DMS53 (cell line): ENCODE data around the gene RLN2.
"Not testable (repeated sequence)": the region's sequence is repeated elsewhere in the genome, so short reads cannot be mapped to it uniquely, and the experiment has no call there.

Experiments used
- DNase-seq: peaks from one replicate; lab custom pipeline; 2025; lab: John Stamatoyannopoulos, UW

RLN2 gene

GRCh38 chr9:5303840-5304795, at the start of gene RLN2:
TSS of gene RLN2 (minus strand) at chr9:5304716. CDS start at chr9:5304580, 136 bp downstream.
- peak; percentile 58 for DNase-seq

GRCh38 chr9:5354184-5354583, 49.7 kb upstream of the RLN2 start:
- DNase-seq: no peak

GRCh38 chr9:5352637-5353248, 48.2 kb upstream of the RLN2 start:
- no peak for DNase-seq

GRCh38 chr9:5338992-5339981, 34.8 kb upstream of the RLN2 start, which contains the start of gene RLN1:
TSS of gene RLN1 (minus strand) at chr9:5339876. CDS start at chr9:5339746, 130 bp downstream.
- peak; percentile 58 for DNase-seq

GRCh38 chr9:5336688-5337087, 32.2 kb upstream of the RLN2 start:
- no peak for DNase-seq

GRCh38 chr9:5331276-5331675, 26.8 kb upstream of the RLN2 start:
- DNase-seq: not testable (repeated sequence)

GRCh38 chr9:5326893-5327548, 22.5 kb upstream of the RLN2 start:
- peak; percentile 90 for DNase-seq

- DNase-seq: peak; percentile 8
Observed at GRCh38 chr9:5326187-5326586, 21.7 kb upstream of the RLN2 start.

GRCh38 chr9:5321601-5322000, 17.1 kb upstream of the RLN2 start:
- not testable (repeated sequence) for DNase-seq

- DNase-seq: peak; percentile 18
Observed at GRCh38 chr9:5321058-5321457, 16.5 kb upstream of the RLN2 start.

GRCh38 chr9:5316406-5316805, 11.9 kb upstream of the RLN2 start:
- DNase-seq: not testable (repeated sequence)

GRCh38 chr9:5315187-5315923, 10.8 kb upstream of the RLN2 start:
- DNase-seq: no peak

- no peak for DNase-seq
Observed at GRCh38 chr9:5310851-5311250, 6.3 kb upstream of the RLN2 start.

- DNase-seq: no peak
Observed at GRCh38 chr9:5305741-5306140, 1.2 kb upstream of the RLN2 start.

- DNase-seq: no peak
Observed at GRCh38 chr9:5301544-5301943, 3.0 kb downstream of the RLN2 start.

GRCh38 chr9:5292141-5292540, 12.4 kb downstream of the RLN2 start:
- DNase-seq: no peak

- no peak for DNase-seq
Observed at GRCh38 chr9:5288591-5288990, 15.9 kb downstream of the RLN2 start.

- no peak for DNase-seq
Observed at GRCh38 chr9:5286262-5286661, 18.3 kb downstream of the RLN2 start.

- no peak for DNase-seq
Observed at GRCh38 chr9:5278486-5278885, 26.0 kb downstream of the RLN2 start.

GRCh38 chr9:5274770-5275169, 29.7 kb downstream of the RLN2 start:
- DNase-seq: no peak
